Stimulated activated CD4-positive, alpha-beta T cell treated with anti-CD3 and anti-CD28 coated beads, Interleukin-4, amount 100 ng/mL, for 24 hours (primary cell): ENCODE measurements around the gene PDXDC1.
A peak's percentile ranks its signal among the peaks of the same experiment; 100 is the strongest.
"Not testable (repeated sequence)": the region's sequence is repeated elsewhere in the genome, so short reads cannot be mapped to it uniquely, and the experiment has no call there.

Experiments used
- DNase-seq: peaks from one replicate; pipeline ENCODE4 v3.0.0-alpha.2; 2020

PDXDC1 gene

GRCh38 chr16:15041271-15042004, 66.6 kb downstream of the PDXDC1 start:
- no peak for DNase-seq

- DNase-seq = no peak
Observed at GRCh38 chr16:15043344-15043743, 68.5 kb downstream of the PDXDC1 start.

GRCh38 chr16:15044286-15044685, 69.5 kb downstream of the PDXDC1 start:
- no peak for DNase-seq

GRCh38 chr16:15045270-15045669, 70.4 kb downstream of the PDXDC1 start:
- DNase-seq = not testable (repeated sequence)

GRCh38 chr16:15046692-15047376, 72.0 kb downstream of the PDXDC1 start:
- DNase-seq = no peak

- no peak for DNase-seq
Observed at GRCh38 chr16:15049581-15050180, 74.9 kb downstream of the PDXDC1 start.

GRCh38 chr16:15050440-15050839, 75.6 kb downstream of the PDXDC1 start:
- DNase-seq = not testable (repeated sequence)

GRCh38 chr16:15051387-15051951, 76.6 kb downstream of the PDXDC1 start:
- DNase-seq = no peak

- no peak for DNase-seq
Observed at GRCh38 chr16:15052747-15053476, 78.1 kb downstream of the PDXDC1 start.

GRCh38 chr16:15053904-15054303, 79.1 kb downstream of the PDXDC1 start:
- no peak for DNase-seq

GRCh38 chr16:15054357-15055140, 79.7 kb downstream of the PDXDC1 start:
- no peak for DNase-seq

GRCh38 chr16:15055141-15056053, 80.6 kb downstream of the PDXDC1 start:
- peak; percentile 62 for DNase-seq

GRCh38 chr16:15057681-15058417, 83.0 kb downstream of the PDXDC1 start:
- no peak for DNase-seq

GRCh38 chr16:15059324-15059723, 84.5 kb downstream of the PDXDC1 start:
- no peak for DNase-seq

GRCh38 chr16:15062085-15062810, 87.4 kb downstream of the PDXDC1 start:
- not testable (repeated sequence) for DNase-seq

GRCh38 chr16:15065961-15066360, 91.1 kb downstream of the PDXDC1 start:
- DNase-seq = not testable (repeated sequence)

GRCh38 chr16:15066690-15067089, 91.9 kb downstream of the PDXDC1 start:
- not testable (repeated sequence) for DNase-seq

GRCh38 chr16:15071013-15071412, 96.2 kb downstream of the PDXDC1 start:
- DNase-seq = not testable (repeated sequence)
